Ishikawa (cell line): ENCODE results near the gene VWA3B.

Experiments
- CEBPB ChIP-seq: IDR thresholded peaks from 2 replicates; pipeline ENCODE4 v1.6.1; 2012
- EGR1 ChIP-seq: IDR thresholded peaks from 2 replicates; pipeline ENCODE4 v1.6.1; 2012
- EP300 ChIP-seq: IDR thresholded peaks from 2 replicates; pipeline ENCODE4 v1.6.1; 2012; ENCODE audit warnings: borderline replicate concordance
- TF ChIP-seq, protein P1 (sequence below): IDR thresholded peaks from 2 replicates; pipeline ENCODE4 v1.6.1; 2012; ENCODE audit warnings: low read depth, mild to moderate bottlenecking

DNA sequence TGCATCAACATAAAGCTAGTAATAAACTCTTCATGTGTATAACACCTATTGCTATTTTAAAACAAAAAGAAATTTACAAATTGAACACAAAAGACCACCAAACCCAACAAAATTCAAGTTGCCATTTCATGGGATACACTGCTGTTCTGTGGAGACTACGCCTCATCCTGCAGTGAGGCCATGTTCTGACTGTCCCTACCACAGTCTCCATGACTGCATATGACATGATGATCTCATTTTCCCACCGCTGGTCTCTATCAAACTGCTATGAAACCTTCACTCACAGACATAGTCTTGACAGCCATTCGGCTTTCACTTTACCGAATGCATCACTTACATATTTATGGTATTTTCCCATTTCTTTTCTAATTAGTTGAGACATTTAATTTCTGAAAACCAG lies 21.2 kb upstream of the VWA3B start:
- TF ChIP-seq EGR1 (no peak), CEBPB (no peak), EP300 (no peak)
- TF ChIP-seq, protein P1, sequence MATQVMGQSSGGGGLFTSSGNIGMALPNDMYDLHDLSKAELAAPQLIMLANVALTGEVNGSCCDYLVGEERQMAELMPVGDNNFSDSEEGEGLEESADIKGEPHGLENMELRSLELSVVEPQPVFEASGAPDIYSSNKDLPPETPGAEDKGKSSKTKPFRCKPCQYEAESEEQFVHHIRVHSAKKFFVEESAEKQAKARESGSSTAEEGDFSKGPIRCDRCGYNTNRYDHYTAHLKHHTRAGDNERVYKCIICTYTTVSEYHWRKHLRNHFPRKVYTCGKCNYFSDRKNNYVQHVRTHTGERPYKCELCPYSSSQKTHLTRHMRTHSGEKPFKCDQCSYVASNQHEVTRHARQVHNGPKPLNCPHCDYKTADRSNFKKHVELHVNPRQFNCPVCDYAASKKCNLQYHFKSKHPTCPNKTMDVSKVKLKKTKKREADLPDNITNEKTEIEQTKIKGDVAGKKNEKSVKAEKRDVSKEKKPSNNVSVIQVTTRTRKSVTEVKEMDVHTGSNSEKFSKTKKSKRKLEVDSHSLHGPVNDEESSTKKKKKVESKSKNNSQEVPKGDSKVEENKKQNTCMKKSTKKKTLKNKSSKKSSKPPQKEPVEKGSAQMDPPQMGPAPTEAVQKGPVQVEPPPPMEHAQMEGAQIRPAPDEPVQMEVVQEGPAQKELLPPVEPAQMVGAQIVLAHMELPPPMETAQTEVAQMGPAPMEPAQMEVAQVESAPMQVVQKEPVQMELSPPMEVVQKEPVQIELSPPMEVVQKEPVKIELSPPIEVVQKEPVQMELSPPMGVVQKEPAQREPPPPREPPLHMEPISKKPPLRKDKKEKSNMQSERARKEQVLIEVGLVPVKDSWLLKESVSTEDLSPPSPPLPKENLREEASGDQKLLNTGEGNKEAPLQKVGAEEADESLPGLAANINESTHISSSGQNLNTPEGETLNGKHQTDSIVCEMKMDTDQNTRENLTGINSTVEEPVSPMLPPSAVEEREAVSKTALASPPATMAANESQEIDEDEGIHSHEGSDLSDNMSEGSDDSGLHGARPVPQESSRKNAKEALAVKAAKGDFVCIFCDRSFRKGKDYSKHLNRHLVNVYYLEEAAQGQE: no peak
